Left forelimb (tissue), 1 donor: ENCODE data around the gene KLF2.
A peak's percentile ranks its signal among the peaks of the same experiment; 100 is the strongest.

ENCODE experiments used
- DNase-seq: peaks from one replicate; pipeline ENCODE4 v3.0.0-alpha.2; 2018; ENCODE audit warnings: low spot score

The KLF2 gene

GRCh38 chr19:16308081-16308480 lies 16.5 kb upstream of the KLF2 start:
- DNase-seq, result no peak

GRCh38 chr19:16309643-16310042 lies 15.0 kb upstream of the KLF2 start:
- no peak for DNase-seq

GRCh38 chr19:16315825-16316505 lies 8.7 kb upstream of the KLF2 start:
- peak; percentile 79 for DNase-seq

- no peak for DNase-seq
These were observed 8.1 kb upstream of the KLF2 start for GRCh38 chr19:16316506-16316882.

GRCh38 chr19:16319481-16319880 lies 5.1 kb upstream of the KLF2 start:
- DNase-seq, result no peak

- no peak for DNase-seq
These were observed 3.6 kb upstream of the KLF2 start for GRCh38 chr19:16320987-16321386.

GRCh38 chr19:16325161-16325527 lies 518 bp downstream of the KLF2 start:
- DNase-seq, result peak; percentile 78

GRCh38 chr19:16325641-16326400 lies 1.2 kb downstream of the KLF2 start:
- DNase-seq, result no peak

GRCh38 chr19:16326401-16327168 lies 2.0 kb downstream of the KLF2 start:
- DNase-seq, result no peak

GRCh38 chr19:16327169-16327475 lies 2.5 kb downstream of the KLF2 start:
- no peak for DNase-seq

GRCh38 chr19:16327501-16327900 lies 2.9 kb downstream of the KLF2 start:
- DNase-seq, result no peak

- DNase-seq, result no peak
These were observed 3.5 kb downstream of the KLF2 start for GRCh38 chr19:16327911-16328823.

GRCh38 chr19:16328824-16329482 lies 4.3 kb downstream of the KLF2 start:
- DNase-seq, result no peak

- DNase-seq, result peak; percentile 78
These were observed 5.8 kb downstream of the KLF2 start for GRCh38 chr19:16330368-16330801.

GRCh38 chr19:16330806-16331690 lies 6.4 kb downstream of the KLF2 start:
- DNase-seq, result no peak

GRCh38 chr19:16333001-16333586 lies 8.5 kb downstream of the KLF2 start:
- no peak for DNase-seq

GRCh38 chr19:16334411-16334810 lies 9.8 kb downstream of the KLF2 start:
- DNase-seq, result no peak

GRCh38 chr19:16335226-16335625 lies 10.6 kb downstream of the KLF2 start:
- no peak for DNase-seq

GRCh38 chr19:16336571-16336970 lies 11.9 kb downstream of the KLF2 start:
- DNase-seq, result no peak
